Thyroid gland (tissue), 4 donors: ENCODE results near the gene MAPK1. TPM values are rescaled to one million over a fixed set of nuclear protein-coding genes. Genes with fewer than 3 reads are reported as not detected.
"Not testable (repeated sequence)": the region's sequence is repeated elsewhere in the genome, so short reads cannot be mapped to it uniquely, and the experiment has no call there.

Experiments used
- DNase-seq, 2 donors: peaks; one replicate each; pipeline ENCODE4 v3.0.0-alpha.2; 2019
- H3K27ac ChIP-seq, 3 donors: fragments of 200-600 bp; sonication (generic); 1 replicate in 2 of 3; 2 replicates in 1 of 3; pipeline ENCODE4 v1.5.1; 2016 to 2019; ENCODE audit warnings: mild to moderate bottlenecking in 1 of 3, moderate library complexity in 1 of 3
- H3K27me3 ChIP-seq: fragments of 200-600 bp; sonication (generic); one replicate; pipeline ENCODE4 v1.5.1; 2019
- H3K36me3 ChIP-seq, 2 donors: fragments of 200-600 bp; sonication (generic); one replicate each; pipeline ENCODE4 v1.5.1; 2016 to 2019
- H3K4me1 ChIP-seq, 2 donors: fragments of 200-600 bp; sonication (generic); one replicate each; pipeline ENCODE4 v1.5.1; 2017 to 2019
- H3K4me3 ChIP-seq, 3 donors: fragments of 200-600 bp; sonication (generic); replicated peaks in 1 of 3; 1 replicate in 2 of 3; 2 replicates in 1 of 3; pipeline ENCODE4 v1.5.1; 2016; ENCODE audit warnings: mild to moderate bottlenecking in 1 of 3
- H3K9me3 ChIP-seq: fragments of 200-600 bp; sonication (generic); one replicate; pipeline ENCODE4 v1.5.1; 2017
- CTCF ChIP-seq, 6 experiments: fragments of 200-600 bp in 3 of 6; fragments of 450-650 bp in 3 of 6; sonication (generic) in 3 of 6; IDR thresholded peaks; one replicate each; pipeline ENCODE4 v1.5.1; 2016 to 2019; ENCODE audit warnings: antibody characterized with exemption in 6 of 6, mild to moderate bottlenecking in 2 of 6, inconsistent platforms in 1 of 6, moderate library complexity in 1 of 6
- POLR2A ChIP-seq, 2 donors: fragments of 450-650 bp; IDR thresholded peaks; one replicate each; pipeline ENCODE4 v1.6.1; 2017; ENCODE audit warnings: antibody characterized with exemption in 2 of 2, mild to moderate bottlenecking in 2 of 2, moderate library complexity in 1 of 2
- WGBS, 2 donors: methylation state at CpG; one replicate each; pipeline ENCODE4 v1.1.5; 2017; 5-methylcytosine and 5-hydroxymethylcytosine counted together
- intact Hi-C: fragments of 100-400 bp; cut with DNase I; formaldehyde crosslinking; loops from one replicate; pipeline ENCODE4 v1.15.1; 2023
- total RNA-seq, 4 donors: library from RNA; depleted of rRNA; stranded (reverse); fragments of >200 nt; gene quantifications; one replicate each; pipeline ENCODE4 v1.2.3, GENCODE V29; 2016

The MAPK1 gene
- total RNA-seq, 4 donors from 2014 or later: 83.1 to 145 (median 97.9) TPM

- no peak for DNase-seq
- no peak overlapping the region for H3K27ac ChIP-seq
- no peaks in the 10 kb centered on the region for H3K4me1 ChIP-seq
- intact Hi-C loops: no loop called here
- no peaks in the 10 kb centered on the region for H3K36me3 ChIP-seq
- TF ChIP-seq CTCF (IDR thresholded peaks at IDR 0.05) (no peak), POLR2A (IDR thresholded peaks at IDR 0.05) (no peak)
- H3K27me3 ChIP-seq: no peaks in the 10 kb centered on the region
- WGBS, 2 donors: 63 to 70% methylated on average over 10 of the region's 10 CpGs
- no peaks in the 10 kb centered on the region for H3K9me3 ChIP-seq
- H3K4me3 ChIP-seq: no peak overlapping the region
Observed at GRCh38 chr22:21889251-21889990, 22.0 kb upstream of the MAPK1 start.

GRCh38 chr22:21887841-21888240, 20.4 kb upstream of the MAPK1 start:
- intact Hi-C loops: no loop called here
- DNase-seq: no peak
- TF ChIP-seq POLR2A (IDR thresholded peaks at IDR 0.05) (no peak), CTCF (IDR thresholded peaks at IDR 0.05) (no peak)
- Histone ChIP-seq H3K27me3 (no peaks in the 10 kb centered on the region), H3K27ac (no peak overlapping the region), H3K4me1 (no peaks in the 10 kb centered on the region), H3K36me3 (no peaks in the 10 kb centered on the region), H3K4me3 (no peak overlapping the region), H3K9me3 (no peaks in the 10 kb centered on the region)

GRCh38 chr22:21883930-21884329, 16.5 kb upstream of the MAPK1 start:
- H3K4me1 ChIP-seq, intact Hi-C loops, DNase-seq, H3K36me3 ChIP-seq, H3K9me3 ChIP-seq, H3K4me3 ChIP-seq, H3K27me3 ChIP-seq, H3K27ac ChIP-seq: not testable (repeated sequence)
- WGBS, 2 donors: 100% methylated on average over 3 of the region's 26 CpGs; no CpG with 5 or more reads in 1 of the 2 donors

GRCh38 chr22:21882754-21883333, 15.4 kb upstream of the MAPK1 start:
- H3K9me3 ChIP-seq, intact Hi-C loops, H3K4me3 ChIP-seq, H3K27me3 ChIP-seq, H3K4me1 ChIP-seq, DNase-seq, H3K36me3 ChIP-seq, H3K27ac ChIP-seq: not testable (repeated sequence)
- WGBS, 2 donors: 27 to 48% methylated on average over 1 to 6 of the region's 7 CpGs

- Histone ChIP-seq H3K27me3 (no peaks in the 10 kb centered on the region), H3K4me3 (no peak overlapping the region), H3K36me3 (no peaks in the 10 kb centered on the region), H3K4me1 (no peaks in the 10 kb centered on the region), H3K9me3 (no peaks in the 10 kb centered on the region), H3K27ac (no peak overlapping the region)
- intact Hi-C loops: no loop called here
- WGBS, 2 donors: 91% methylated on average over 10 of the region's 10 CpGs
- TF ChIP-seq CTCF (IDR thresholded peaks at IDR 0.05) (no peak), POLR2A (IDR thresholded peaks at IDR 0.05) (no peak)
- no peak for DNase-seq
Observed at GRCh38 chr22:21881841-21882753, 14.7 kb upstream of the MAPK1 start.
